Keratinocyte (primary cell): ENCODE measurements around the gene DENND1A. TPM values are rescaled to one million over a fixed set of nuclear protein-coding genes. Genes with fewer than 3 reads are reported as not detected.

Experiments used
- DNase-seq: peaks from one replicate; pipeline ENCODE4 v3.0.0-alpha.2; 2011; ENCODE audit warnings: low read depth, missing footprints, low spot score
- FAIRE-seq: peaks from 2 replicates; lab custom pipeline; 2011; peaks lifted over from hg19 to GRCh38; lab: Jason Lieb, UNC
- H2AFZ ChIP-seq: 2 replicates; pipeline ENCODE4 v1.6.0; 2012; ENCODE audit warnings: low read length, control low read depth, inconsistent platforms; ENCODE audit not compliant: control insufficient read depth
- H3K27ac ChIP-seq: 2 replicates; pipeline ENCODE4 v1.5.1; 2011; ENCODE audit warnings: low read length; ENCODE audit not compliant: control insufficient read depth, insufficient read depth
- H3K27me3 ChIP-seq: 3 replicates; pipeline ENCODE4 v1.6.0; 2011; ENCODE audit warnings: low read length; ENCODE audit not compliant: control insufficient read depth, insufficient read depth; ENCODE audit errors: extremely low read depth
- H3K36me3 ChIP-seq, 2 experiments: 2 replicates in 1 of 2; 3 replicates in 1 of 2; pipeline ENCODE4 v1.5.1; 2011; ENCODE audit warnings: low read length in 2 of 2, mild to moderate bottlenecking in 1 of 2; ENCODE audit not compliant: control insufficient read depth in 2 of 2, insufficient read depth in 2 of 2; ENCODE audit errors: extremely low read depth in 1 of 2
- H3K4me1 ChIP-seq: 3 replicates; pipeline ENCODE4 v1.5.1; 2011; ENCODE audit warnings: low read length; ENCODE audit not compliant: control insufficient read depth, insufficient read depth; ENCODE audit errors: extremely low read depth
- H3K4me2 ChIP-seq: 3 replicates; pipeline ENCODE4 v1.6.0; 2011; ENCODE audit warnings: low read depth, low read length; ENCODE audit not compliant: control insufficient read depth, insufficient read depth; ENCODE audit errors: extremely low read depth
- H3K4me3 ChIP-seq, 3 experiments: fragments of 200-600 bp in 1 of 3; sonication (generic) in 1 of 3; 2 replicates in 2 of 3; 3 replicates in 1 of 3; pipeline ENCODE4 v1.5.1; 2011 to 2016; ENCODE audit warnings: low read length in 3 of 3, mild to moderate bottlenecking in 3 of 3, control low read depth in 2 of 3, inconsistent platforms in 1 of 3, low read depth in 1 of 3, mixed read lengths in 1 of 3, mixed run types in 1 of 3, moderate library complexity in 1 of 3; ENCODE audit not compliant: control insufficient read depth in 2 of 3, insufficient read depth in 2 of 3; ENCODE audit errors: extremely low read depth in 1 of 3
- H3K79me2 ChIP-seq: 2 replicates; pipeline ENCODE4 v1.6.0; 2012; ENCODE audit warnings: low read length; ENCODE audit not compliant: control insufficient read depth, insufficient read depth
- H3K9ac ChIP-seq: 3 replicates; pipeline ENCODE4 v1.6.0; 2011; ENCODE audit warnings: low read length; ENCODE audit not compliant: control insufficient read depth, insufficient read depth; ENCODE audit errors: extremely low read depth
- H3K9me1 ChIP-seq: 3 replicates; pipeline ENCODE4 v1.6.0; 2011; ENCODE audit warnings: low read length; ENCODE audit not compliant: control insufficient read depth, insufficient read depth; ENCODE audit errors: extremely low read depth
- H3K9me3 ChIP-seq: 2 replicates; pipeline ENCODE4 v1.5.1; 2012; ENCODE audit warnings: low read depth, low read length; ENCODE audit not compliant: control insufficient read depth
- H4K20me1 ChIP-seq: 3 replicates; pipeline ENCODE4 v1.6.0; 2011; ENCODE audit warnings: low read length; ENCODE audit not compliant: control insufficient read depth, insufficient read depth; ENCODE audit errors: extremely low read depth
- CTCF ChIP-seq, 3 experiments: IDR thresholded peaks in 1 of 3; conservative IDR thresholded peaks in 1 of 3; optimal IDR thresholded peaks in 1 of 3; 2 replicates in 2 of 3; 3 replicates in 1 of 3; pipeline versions ENCODE3 to v1.5.1; 2011; ENCODE audit warnings: low read length in 3 of 3, mild to moderate bottlenecking in 3 of 3, moderate library complexity in 2 of 3, control low read depth in 1 of 3, inconsistent platforms in 1 of 3; ENCODE audit not compliant: insufficient read depth in 2 of 3; ENCODE audit errors: extremely low read depth in 1 of 3
- EZH2 ChIP-seq: IDR thresholded peaks from one replicate; pipeline ENCODE4 v1.6.1; 2012; ENCODE audit warnings: inconsistent platforms, mild to moderate bottlenecking, low read length, moderate library complexity
- dilution Hi-C: fragments of 300-500 bp; cut with MboI; formaldehyde crosslinking; loops from one replicate; pipeline ENCODE4 v1.7.0; 2020; ENCODE audit warnings: low sequenced_read_pairs; ENCODE audit not compliant: extremely low pct_ligation_motif_present
- polyA plus RNA-seq, 5 experiments: library from polyadenylated mRNA; depleted of rRNA in 3 of 5; stranded (reverse) in 3 of 5; stranded (forward) in 1 of 5; unstranded in 1 of 5; fragments of >200 nt; gene quantifications; 1 replicate in 1 of 5; 2 replicates in 3 of 5; 3 replicates in 1 of 5; pipeline versions ENCODE4 v1.2.1 to v1.2.3, GENCODE V29; 2011 to 2012; ENCODE audit warnings: missing spikeins in 2 of 5, low read depth in 1 of 5, low replicate concordance in 1 of 5

The DENND1A gene
- polyA plus RNA-seq, 1 donor (not counting 4 experiments of a cell fraction or from before 2014, with no cell fraction given): 13.0 TPM

DNA sequence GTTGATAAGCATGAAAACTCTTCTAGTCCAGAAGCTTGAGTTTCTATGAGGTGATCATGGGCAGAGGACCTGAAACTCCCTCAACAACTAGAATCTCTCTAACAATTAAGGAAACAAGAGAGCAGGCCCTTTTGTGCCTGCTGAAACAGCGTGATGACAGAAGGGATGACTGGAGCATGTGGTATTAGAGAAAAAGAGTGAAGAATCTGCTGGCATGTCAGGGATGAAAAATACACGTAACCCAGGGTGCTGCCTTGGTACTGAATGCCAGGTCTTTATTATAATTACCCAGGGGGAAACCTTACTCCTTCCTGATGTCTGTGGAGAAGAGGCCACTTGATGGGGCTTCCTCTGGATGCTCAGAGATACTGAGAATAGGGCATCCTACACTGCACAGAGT lies 406.1 kb downstream of the DENND1A start:
- dilution Hi-C loops: no loop called here
- Histone ChIP-seq H3K9me1 (no peaks in the 10 kb centered on the region), H4K20me1 (no peaks in the 10 kb centered on the region), H3K27ac (no peak overlapping the region), H3K79me2 (no peaks in the 10 kb centered on the region), H2AFZ (no peak overlapping the region), H3K9ac (no peak overlapping the region), H3K9me3 (no peaks in the 10 kb centered on the region), H3K27me3 (no peaks in the 10 kb centered on the region), H3K4me1 (no peaks in the 10 kb centered on the region), H3K36me3 (no peaks in the 10 kb centered on the region), H3K4me3 (no peak overlapping the region), H3K4me2 (no peak overlapping the region)
- FAIRE-seq (no peak), DNase-seq (no peak)
- TF ChIP-seq CTCF (optimal IDR thresholded peaks at IDR 0.05 in 1 of 3, IDR thresholded peaks at IDR 0.05 in 1 of 3, conservative IDR thresholded peaks at IDR 0.05 in 1 of 3; ENCODE audit: extremely low read depth in 1 of 3, insufficient read depth in 2 of 3, low read length in 3 of 3): no peak
- no peak for TF ChIP-seq EZH2

DNA sequence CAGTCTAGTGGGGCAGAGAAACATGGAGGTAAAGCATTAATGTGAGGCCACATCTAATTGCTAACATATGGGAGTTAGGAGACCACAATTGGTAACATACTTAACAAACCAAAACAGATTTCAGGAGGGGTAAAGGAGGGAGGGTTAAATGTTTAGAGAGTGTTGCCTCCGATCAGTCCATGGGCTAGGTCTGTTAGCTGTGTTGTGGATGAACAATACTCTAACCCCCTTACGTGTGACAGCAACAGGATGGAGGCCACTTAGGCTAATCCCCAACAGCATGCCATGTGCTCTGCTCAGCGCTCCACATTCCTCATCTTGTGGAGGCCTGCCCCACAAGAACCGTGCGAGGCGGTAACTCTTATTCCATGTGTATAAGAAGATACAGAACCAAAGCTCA lies 406.9 kb downstream of the DENND1A start:
- no peak overlapping the region for H3K4me3 ChIP-seq
- no peaks in the 10 kb centered on the region for H3K27me3 ChIP-seq
- H3K4me2 ChIP-seq: no peak overlapping the region
- H4K20me1 ChIP-seq: no peaks in the 10 kb centered on the region
- no peaks in the 10 kb centered on the region for H3K9me1 ChIP-seq
- DNase-seq (no peak), FAIRE-seq (no peak)
- H3K4me1 ChIP-seq: no peaks in the 10 kb centered on the region
- H3K27ac ChIP-seq: no peak overlapping the region
- H3K36me3 ChIP-seq: no peaks in the 10 kb centered on the region
- H3K9me3 ChIP-seq: no peaks in the 10 kb centered on the region
- H2AFZ ChIP-seq: no peak overlapping the region
- no peak overlapping the region for H3K9ac ChIP-seq
- TF ChIP-seq CTCF (optimal IDR thresholded peaks at IDR 0.05 in 1 of 3, IDR thresholded peaks at IDR 0.05 in 1 of 3, conservative IDR thresholded peaks at IDR 0.05 in 1 of 3; ENCODE audit: extremely low read depth in 1 of 3, insufficient read depth in 2 of 3, low read length in 3 of 3) (no peak), EZH2 (no peak)
- no peaks in the 10 kb centered on the region for H3K79me2 ChIP-seq
- dilution Hi-C loops: no loop called here
